ENCODE data around the gene EIF1B.
"Not testable (repeated sequence)": the region's sequence is repeated elsewhere in the genome, so short reads cannot be mapped to it uniquely, and the experiment has no call there.

EIF1B gene

GRCh38 chr3:40309418-40309924 lies at the start of gene EIF1B:
Gene EIF1B (plus strand): TSS chr3:40309707. CDS start chr3:40309942, 235 bp downstream.
- DNase-seq (ENCODE audit: low spot score): peak; percentile 98

DNA sequence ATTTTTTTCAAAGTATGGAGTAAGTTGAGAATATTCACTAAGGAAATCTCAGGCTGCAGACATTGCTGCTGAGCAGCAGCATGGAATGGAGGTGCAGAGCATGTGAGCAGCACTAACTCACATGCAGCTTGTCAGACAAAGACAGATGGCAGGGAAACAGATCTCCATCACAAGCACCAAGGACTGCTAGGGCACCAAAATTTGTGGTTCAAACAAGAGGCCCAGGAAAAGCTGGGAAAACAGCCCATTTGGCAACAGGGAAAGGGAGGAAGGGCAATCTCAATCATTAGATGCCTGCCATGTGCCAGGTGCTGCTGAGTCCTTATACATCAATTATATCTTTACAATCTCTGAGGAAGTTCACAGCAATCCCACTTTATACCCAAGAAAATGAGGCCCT lies 47.2 kb upstream of the EIF1B start:
- no peak for DNase-seq (ENCODE audit: low spot score)

DNA sequence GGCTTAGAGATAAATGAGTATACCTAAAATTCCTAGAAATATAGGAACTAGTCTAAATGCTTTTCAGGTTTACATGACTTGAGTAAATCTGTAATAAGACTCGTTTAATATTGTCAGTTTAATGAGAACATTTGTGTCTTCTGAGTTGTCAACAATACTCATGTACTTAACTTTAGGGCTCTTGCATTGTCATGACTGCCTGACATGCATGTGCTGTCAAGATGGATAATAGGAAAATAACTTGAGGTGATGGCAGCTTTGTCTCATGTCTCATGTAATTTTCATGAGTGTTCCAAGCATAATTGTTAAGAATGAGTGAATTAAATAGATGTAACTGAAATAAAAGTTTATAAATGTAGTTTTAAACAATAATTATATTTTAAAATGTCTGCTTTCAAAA lies 45.1 kb upstream of the EIF1B start:
- DNase-seq (ENCODE audit: low spot score): no peak

DNA sequence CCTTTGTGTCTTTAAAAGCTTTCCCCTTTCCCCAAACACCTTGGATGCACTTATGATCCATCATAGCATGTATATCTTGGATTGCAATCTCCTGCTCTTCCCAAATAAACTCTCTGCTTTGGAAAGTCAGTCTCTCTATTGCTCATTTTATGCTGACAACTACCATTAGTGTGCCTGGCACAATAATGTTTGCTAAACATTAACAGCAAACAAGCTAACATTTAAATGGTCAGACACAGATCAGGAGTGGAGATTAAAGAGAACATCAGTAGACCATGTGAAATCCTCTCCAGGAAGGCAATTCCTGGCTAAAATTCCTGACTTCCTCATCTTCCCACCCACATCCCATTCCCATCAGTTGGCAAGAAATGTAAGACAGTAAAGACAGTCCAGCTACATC lies 44.3 kb upstream of the EIF1B start:
- no peak for DNase-seq (ENCODE audit: low spot score)

DNA sequence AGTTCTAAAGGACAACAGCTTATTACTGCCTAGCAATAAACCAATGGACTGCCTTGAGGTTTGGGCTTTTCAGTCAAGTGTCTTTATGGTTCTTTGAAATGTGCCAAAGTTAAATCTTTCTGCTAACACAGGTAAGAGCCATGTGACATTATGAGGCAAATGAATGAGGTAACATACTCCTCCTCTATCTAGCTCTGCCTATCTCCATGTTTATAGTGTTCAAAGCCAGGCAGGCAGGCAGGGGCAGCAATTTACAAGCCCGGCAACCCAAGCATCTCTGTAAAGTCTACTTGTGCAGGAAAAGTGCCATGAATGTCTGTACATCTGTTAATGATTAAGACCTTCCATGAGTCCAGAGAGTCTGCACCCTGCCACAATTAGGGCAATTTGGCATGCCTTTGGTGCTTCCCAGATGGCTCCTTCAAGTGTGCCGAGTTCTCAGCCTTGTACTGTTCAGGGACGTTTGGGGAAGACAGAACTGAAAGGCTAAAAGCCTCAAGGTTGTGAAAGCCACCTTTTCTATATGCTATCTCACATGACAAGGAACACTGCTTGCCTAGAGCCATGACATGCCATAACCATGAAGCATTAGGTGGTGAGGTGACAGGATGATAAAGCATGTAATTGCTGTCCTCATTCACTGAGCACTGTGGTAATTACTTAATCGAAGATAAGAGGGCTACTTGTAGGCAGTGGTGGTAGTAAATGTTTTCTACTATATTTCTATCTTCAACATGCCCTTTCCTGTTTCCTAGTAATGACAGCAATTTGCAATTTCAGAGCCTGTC lies 41.4 kb upstream of the EIF1B start:
- DNase-seq (ENCODE audit: low spot score): no peak

GRCh38 chr3:40268802-40269524 lies 40.5 kb upstream of the EIF1B start:
- DNase-seq (ENCODE audit: low spot score): no peak

GRCh38 chr3:40278791-40279190 lies 30.7 kb upstream of the EIF1B start:
- no peak for DNase-seq (ENCODE audit: low spot score)

DNA sequence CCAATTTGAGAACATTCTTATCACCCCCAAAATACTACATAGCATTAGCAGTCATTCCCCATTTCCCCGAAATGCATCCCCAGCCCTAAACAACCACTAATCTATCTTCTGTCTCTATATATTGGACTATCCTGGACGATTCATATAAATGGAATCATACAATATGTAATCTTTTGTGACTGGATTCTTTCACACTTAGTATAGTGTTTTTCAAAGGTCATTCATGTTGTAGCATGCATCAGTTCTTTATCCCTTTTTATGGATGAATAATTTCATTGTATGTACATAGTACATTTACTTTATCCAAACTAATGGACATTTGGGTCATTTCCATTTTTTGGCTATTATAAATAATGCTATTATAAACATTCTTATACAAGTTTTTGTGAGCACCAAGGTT lies 27.5 kb upstream of the EIF1B start:
- no peak for DNase-seq (ENCODE audit: low spot score)

GRCh38 chr3:40283057-40283456 lies 26.4 kb upstream of the EIF1B start:
- not testable (repeated sequence) for DNase-seq (ENCODE audit: low spot score)

- peak; percentile 4 for DNase-seq (ENCODE audit: low spot score)
Measured at GRCh38 chr3:40287248-40287647, 22.3 kb upstream of the EIF1B start.

GRCh38 chr3:40290396-40290795 lies 19.1 kb upstream of the EIF1B start:
- no peak for DNase-seq (ENCODE audit: low spot score)

DNA sequence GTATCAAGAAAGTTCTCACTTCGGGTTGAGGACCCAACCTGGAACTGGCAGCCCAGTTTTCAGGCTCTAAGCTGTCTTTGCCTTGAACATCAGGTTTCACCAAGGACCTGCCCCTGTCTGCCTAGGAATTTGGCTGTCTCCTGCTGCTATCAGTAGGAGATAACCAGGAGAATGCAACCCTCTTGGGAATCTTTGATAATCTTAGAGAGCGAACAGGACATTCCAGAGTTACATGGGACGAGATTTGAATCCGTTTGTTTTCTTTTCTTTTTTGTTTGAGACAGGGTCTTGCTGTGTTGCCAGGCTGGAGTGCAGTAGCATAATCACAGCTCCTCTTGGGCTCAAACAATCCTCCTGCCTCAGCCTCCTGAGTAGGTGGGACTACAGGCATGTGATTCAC lies 18.0 kb upstream of the EIF1B start:
- no peak for DNase-seq (ENCODE audit: low spot score)

GRCh38 chr3:40292637-40293349 lies 16.7 kb upstream of the EIF1B start:
- no peak for DNase-seq (ENCODE audit: low spot score)

DNA sequence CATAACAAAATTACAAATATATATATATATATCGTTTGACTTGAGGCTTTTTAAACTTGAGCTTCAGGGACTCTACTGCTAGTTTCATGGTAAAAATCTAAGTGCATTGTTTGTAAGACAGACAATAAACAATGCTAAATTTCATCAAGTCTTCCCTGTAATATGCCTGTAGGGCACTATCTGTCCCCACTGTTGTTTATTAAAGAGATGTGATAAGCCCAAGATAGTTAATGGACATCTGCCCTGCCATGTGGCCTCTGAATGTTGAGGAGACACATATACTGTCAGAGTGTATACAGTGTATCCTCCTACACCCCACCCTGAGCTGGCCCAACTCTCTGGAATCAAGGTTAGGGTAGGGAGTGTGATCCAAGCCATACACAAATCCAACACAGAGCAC lies 15.1 kb upstream of the EIF1B start:
- no peak for DNase-seq (ENCODE audit: low spot score)

DNA sequence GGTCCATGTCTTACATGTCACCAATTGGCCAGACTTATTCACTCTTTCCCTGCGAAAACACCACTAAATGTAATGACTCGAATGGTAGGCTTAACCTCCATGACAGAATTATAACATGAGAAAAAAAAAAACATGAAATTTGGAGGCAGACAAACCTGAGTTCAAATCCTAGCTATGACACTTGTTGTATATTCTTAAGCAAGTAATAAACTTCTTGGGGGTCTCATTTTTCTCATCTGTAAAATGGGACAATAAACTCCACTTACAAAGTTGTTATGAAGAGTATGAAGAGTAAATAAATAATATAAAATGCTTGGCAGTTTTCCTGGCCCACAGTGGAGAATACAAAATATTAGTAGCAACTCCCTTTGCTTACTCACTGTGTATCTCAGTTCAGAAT lies 11.4 kb upstream of the EIF1B start:
- no peak for DNase-seq (ENCODE audit: low spot score)

GRCh38 chr3:40299130-40299720 lies 10.3 kb upstream of the EIF1B start:
- no peak for DNase-seq (ENCODE audit: low spot score)

GRCh38 chr3:40299721-40300335 lies 9.7 kb upstream of the EIF1B start:
- no peak for DNase-seq (ENCODE audit: low spot score)

DNA sequence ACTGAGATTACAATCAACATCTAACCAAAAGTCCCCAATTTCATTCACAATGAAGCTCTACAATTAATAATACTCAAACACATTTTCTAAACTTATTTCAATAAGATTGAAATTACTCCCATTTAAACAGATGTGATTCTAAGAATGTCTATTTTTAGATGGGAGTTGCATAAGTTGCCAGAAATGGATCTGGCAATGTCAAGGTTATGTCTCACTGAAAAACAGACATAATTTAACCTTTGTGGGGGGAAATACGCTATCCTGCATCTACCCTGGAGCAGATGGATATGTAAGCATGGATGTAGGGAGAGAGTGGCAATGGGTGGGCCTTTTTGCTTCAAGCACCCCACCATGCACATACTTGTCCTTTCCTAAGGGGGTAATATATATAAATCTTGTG lies 6.7 kb upstream of the EIF1B start:
- DNase-seq (ENCODE audit: low spot score): no peak

GRCh38 chr3:40304352-40304751 lies 5.2 kb upstream of the EIF1B start:
- no peak for DNase-seq (ENCODE audit: low spot score)

GRCh38 chr3:40306336-40306735 lies 3.2 kb upstream of the EIF1B start:
- DNase-seq (ENCODE audit: low spot score): no peak

DNA sequence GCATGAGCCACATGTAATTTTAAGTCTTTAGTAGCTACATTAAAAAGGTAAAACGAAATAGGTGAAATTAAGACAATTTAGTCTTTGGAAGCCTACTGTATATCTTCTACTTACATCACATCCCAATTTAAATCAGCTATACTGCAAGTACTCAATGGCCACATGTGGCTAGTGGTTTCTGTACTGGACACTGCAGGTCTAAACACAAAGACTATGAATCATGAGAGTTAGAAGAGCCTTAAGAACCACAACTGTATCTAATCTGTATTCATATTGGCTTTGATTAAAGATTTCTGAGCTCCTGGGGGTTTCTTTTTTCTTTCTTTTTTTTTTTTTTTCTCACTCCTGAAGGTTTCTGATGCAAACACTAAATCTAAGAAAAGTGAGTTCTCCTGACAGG lies 2.3 kb upstream of the EIF1B start:
- no peak for DNase-seq (ENCODE audit: low spot score)

Measured in activated CD4-positive, alpha-beta T cell treated with anti-CD3 and anti-CD28 coated beads, Interleukin-2, Interleukin-4, amounts not matched to agents 100 ng/mL and 50 ng/mL, durations not matched to agents 16 hours and 8 hours (primary cell).